Loucy (cell line): ENCODE data around the gene PLCG2.

ENCODE experiments used
- H2AFZ ChIP-seq: fragments of 200-600 bp; sonication (generic); 2 replicates; pipeline ENCODE4 v1.6.0; 2016; ENCODE audit warnings: antibody characterized with exemption, mild to moderate bottlenecking, low read length, moderate library complexity
- H3F3A ChIP-seq: fragments of 200-600 bp; 2 replicates; pipeline ENCODE4 v1.6.0; 2016; ENCODE audit warnings: antibody characterized with exemption, low read depth, mild to moderate bottlenecking
- H3K27me3 ChIP-seq: fragments of 200-600 bp; sonication (generic); 2 replicates; pipeline ENCODE4 v1.6.1; 2014; ENCODE audit warnings: low read length, mild to moderate bottlenecking; ENCODE audit not compliant: insufficient read depth, poor library complexity, severe bottlenecking
- H3K36me3 ChIP-seq: fragments of 200-600 bp; sonication (generic); 2 replicates; pipeline ENCODE4 v1.6.1; 2016; ENCODE audit warnings: low read length; ENCODE audit not compliant: insufficient read depth
- H3K4me1 ChIP-seq: fragments of 200-600 bp; sonication (generic); 2 replicates; pipeline ENCODE4 v1.5.1; 2014; ENCODE audit warnings: low read length, mild to moderate bottlenecking; ENCODE audit not compliant: insufficient read depth, poor library complexity, severe bottlenecking
- H3K4me2 ChIP-seq: fragments of 200-600 bp; sonication (generic); 2 replicates; pipeline ENCODE4 v1.6.0; 2014; ENCODE audit warnings: antibody characterized with exemption, low read length, low read depth, mild to moderate bottlenecking; ENCODE audit not compliant: poor library complexity, severe bottlenecking
- H3K4me3 ChIP-seq: fragments of 200-600 bp; sonication (generic); 2 replicates; pipeline ENCODE4 v1.5.1; 2014; ENCODE audit warnings: low read length, mild to moderate bottlenecking, mixed read lengths; ENCODE audit not compliant: poor library complexity, severe bottlenecking
- H3K79me2 ChIP-seq: fragments of 200-600 bp; sonication (generic); 2 replicates; pipeline ENCODE4 v1.6.1; 2014; ENCODE audit warnings: low read length; ENCODE audit not compliant: insufficient read depth
- H3K9ac ChIP-seq: fragments of 200-600 bp; sonication (generic); 2 replicates; pipeline ENCODE4 v1.6.0; 2014; ENCODE audit warnings: mild to moderate bottlenecking, low read depth, low read length, moderate library complexity; ENCODE audit not compliant: poor library complexity, severe bottlenecking
- H3K9me2 ChIP-seq: fragments of 200-600 bp; sonication (generic); replicated peaks from 2 replicates; pipeline ENCODE4 v1.6.1; 2016; ENCODE audit warnings: low read depth, low read length, mixed read lengths
- H3K9me3 ChIP-seq: fragments of 200-600 bp; sonication (generic); 2 replicates; pipeline ENCODE4 v1.6.1; 2014; ENCODE audit warnings: mild to moderate bottlenecking, antibody characterized with exemption, low read length, low read depth; ENCODE audit not compliant: insufficient read depth
- H4K20me1 ChIP-seq: fragments of 200-600 bp; sonication (generic); 2 replicates; pipeline ENCODE4 v1.6.0; 2014; ENCODE audit warnings: antibody characterized with exemption, low read length, mild to moderate bottlenecking; ENCODE audit not compliant: insufficient read depth, poor library complexity, severe bottlenecking
- EZH2phosphoT487 ChIP-seq: fragments of 200-600 bp; IDR thresholded peaks from 2 replicates; pipeline ENCODE4 v1.6.1; 2018; ENCODE audit warnings: antibody characterized with exemption, mild to moderate bottlenecking, moderate library complexity, borderline replicate concordance
- TF ChIP-seq, protein P1 (sequence below): fragments of 200-600 bp; sonication (generic); conservative IDR thresholded peaks from 2 replicates; pipeline ENCODE4 v1.5.1; 2014; ENCODE audit warnings: mild to moderate bottlenecking, antibody characterized with exemption, low read length

The PLCG2 gene

GRCh38 chr16:81842564-81843242, 63.6 kb downstream of the PLCG2 start:
- H3K9me2 ChIP-seq, result no peaks in the 10 kb centered on the region
- no peak overlapping the region for H3K4me2 ChIP-seq
- peaks cover 21% of the 10 kb centered on the region for H3K4me1 ChIP-seq
- H4K20me1 ChIP-seq, result no peaks in the 10 kb centered on the region
- no peaks in the 10 kb centered on the region for H3K36me3 ChIP-seq
- no peaks in the 10 kb centered on the region for H3K9me3 ChIP-seq
- H3K9ac ChIP-seq, result no peak overlapping the region
- no peaks in the 10 kb centered on the region for H3K79me2 ChIP-seq
- no peaks in the 10 kb centered on the region for H3F3A ChIP-seq
- no peaks in the 10 kb centered on the region for H3K27me3 ChIP-seq
- TF ChIP-seq, protein P1, sequence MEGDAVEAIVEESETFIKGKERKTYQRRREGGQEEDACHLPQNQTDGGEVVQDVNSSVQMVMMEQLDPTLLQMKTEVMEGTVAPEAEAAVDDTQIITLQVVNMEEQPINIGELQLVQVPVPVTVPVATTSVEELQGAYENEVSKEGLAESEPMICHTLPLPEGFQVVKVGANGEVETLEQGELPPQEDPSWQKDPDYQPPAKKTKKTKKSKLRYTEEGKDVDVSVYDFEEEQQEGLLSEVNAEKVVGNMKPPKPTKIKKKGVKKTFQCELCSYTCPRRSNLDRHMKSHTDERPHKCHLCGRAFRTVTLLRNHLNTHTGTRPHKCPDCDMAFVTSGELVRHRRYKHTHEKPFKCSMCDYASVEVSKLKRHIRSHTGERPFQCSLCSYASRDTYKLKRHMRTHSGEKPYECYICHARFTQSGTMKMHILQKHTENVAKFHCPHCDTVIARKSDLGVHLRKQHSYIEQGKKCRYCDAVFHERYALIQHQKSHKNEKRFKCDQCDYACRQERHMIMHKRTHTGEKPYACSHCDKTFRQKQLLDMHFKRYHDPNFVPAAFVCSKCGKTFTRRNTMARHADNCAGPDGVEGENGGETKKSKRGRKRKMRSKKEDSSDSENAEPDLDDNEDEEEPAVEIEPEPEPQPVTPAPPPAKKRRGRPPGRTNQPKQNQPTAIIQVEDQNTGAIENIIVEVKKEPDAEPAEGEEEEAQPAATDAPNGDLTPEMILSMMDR, result peak; percentile 26; the same call in 1 of the 2 replicates
- TF ChIP-seq EZH2phosphoT487, result no peak
- H3K4me3 ChIP-seq, result no peak overlapping the region
- no peak overlapping the region for H2AFZ ChIP-seq

DNA sequence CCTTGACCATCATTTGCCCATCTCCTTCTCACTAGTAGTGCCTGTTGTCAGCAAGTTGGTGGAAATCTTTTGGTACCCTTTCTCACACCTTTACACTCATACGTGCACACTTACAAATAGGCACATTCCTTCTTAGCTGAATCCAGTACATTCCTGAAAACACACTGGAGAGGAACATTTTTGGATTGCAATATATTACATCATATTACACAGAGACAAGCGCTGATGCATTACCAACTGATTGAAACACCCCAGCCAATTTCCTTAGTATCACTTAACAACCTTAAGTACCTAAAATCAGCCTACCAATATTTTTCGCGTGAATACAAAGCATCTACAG, 64.1 kb downstream of the PLCG2 start:
- TF ChIP-seq, protein P1, result no peak
- TF ChIP-seq EZH2phosphoT487, result no peak
- Histone ChIP-seq H3K27me3 (no peaks in the 10 kb centered on the region), H4K20me1 (no peaks in the 10 kb centered on the region), H3K4me1 (peaks cover 21% of the 10 kb centered on the region), H3K4me3 (no peak overlapping the region), H3F3A (no peaks in the 10 kb centered on the region), H2AFZ (no peak overlapping the region), H3K36me3 (no peaks in the 10 kb centered on the region), H3K79me2 (no peaks in the 10 kb centered on the region), H3K4me2 (no peak overlapping the region), H3K9ac (no peak overlapping the region), H3K9me2 (no peaks in the 10 kb centered on the region), H3K9me3 (no peaks in the 10 kb centered on the region)

- H3K4me2 ChIP-seq, result no peak overlapping the region
- no peaks in the 10 kb centered on the region for H3K36me3 ChIP-seq
Observed at GRCh38 chr16:81843683-81844082, 64.6 kb downstream of the PLCG2 start.

More at GRCh38 chr16:81843683-81844082, 64.6 kb downstream of the PLCG2 start:
- no peaks in the 10 kb centered on the region for H3K9me3 ChIP-seq
- no peaks in the 10 kb centered on the region for H3F3A ChIP-seq
- peaks cover 25% of the 10 kb centered on the region for H3K4me1 ChIP-seq
- no peak overlapping the region for H2AFZ ChIP-seq
- no peaks in the 10 kb centered on the region for H3K9me2 ChIP-seq
- no peaks in the 10 kb centered on the region for H4K20me1 ChIP-seq
- TF ChIP-seq, protein P1, result no peak
- TF ChIP-seq EZH2phosphoT487, result no peak
- H3K4me3 ChIP-seq, result no peak overlapping the region
- no peaks in the 10 kb centered on the region for H3K79me2 ChIP-seq
- no peaks in the 10 kb centered on the region for H3K27me3 ChIP-seq
- H3K9ac ChIP-seq, result no peak overlapping the region
